HG03460 (cell line): Measurements from ENCODE around the gene HHAT.
"Not testable (repeated sequence)": the region's sequence is repeated elsewhere in the genome, so short reads cannot be mapped to it uniquely, and the experiment has no call there.

Source experiments
- ATAC-seq: cut with Tn5 transposase; IDR thresholded peaks from one replicate; pipeline ENCODE4 v1.9.1; 2021; ENCODE audit not compliant: unreplicated experiment

HHAT gene

DNA sequence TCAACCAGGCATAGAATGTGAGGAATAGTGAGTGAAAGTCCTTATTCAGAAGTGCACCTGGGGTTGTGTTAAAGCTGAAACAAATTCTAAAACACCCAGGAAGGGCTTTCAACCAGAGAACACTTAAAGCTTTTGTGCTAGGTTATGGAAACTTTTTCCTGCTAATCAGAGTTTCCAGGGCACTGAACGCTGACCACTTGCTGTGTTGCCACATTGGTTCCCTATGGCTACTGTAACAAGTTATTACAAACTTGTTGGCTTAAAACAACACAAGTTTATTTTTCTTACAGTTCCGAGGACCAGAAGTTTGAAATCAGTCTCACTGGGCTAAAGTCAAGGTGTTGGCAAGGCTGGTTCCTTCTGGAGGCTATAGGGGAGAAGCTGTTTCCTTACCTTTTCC lies 300.6 kb downstream of the HHAT start:
- no peak for ATAC-seq

DNA sequence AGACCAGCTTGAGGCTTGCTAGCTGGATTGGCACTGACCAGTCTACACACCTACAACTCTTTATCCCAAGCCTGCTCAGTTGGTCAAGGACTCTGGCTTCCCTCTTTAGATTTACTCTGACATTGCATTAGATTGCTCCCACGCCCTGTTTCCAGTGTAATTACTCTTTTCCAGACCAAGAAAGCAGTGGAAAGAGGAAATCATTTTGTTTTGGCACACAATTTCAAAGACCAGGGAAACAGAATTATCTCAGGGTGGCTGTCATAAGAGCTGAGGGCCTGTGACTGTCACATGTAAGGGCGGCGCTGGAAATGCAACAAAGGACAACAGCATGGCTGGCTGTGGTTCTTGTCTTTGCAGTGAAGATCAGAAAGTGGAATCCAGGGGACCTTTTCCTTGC lies 302.7 kb downstream of the HHAT start:
- ATAC-seq, result no peak

DNA sequence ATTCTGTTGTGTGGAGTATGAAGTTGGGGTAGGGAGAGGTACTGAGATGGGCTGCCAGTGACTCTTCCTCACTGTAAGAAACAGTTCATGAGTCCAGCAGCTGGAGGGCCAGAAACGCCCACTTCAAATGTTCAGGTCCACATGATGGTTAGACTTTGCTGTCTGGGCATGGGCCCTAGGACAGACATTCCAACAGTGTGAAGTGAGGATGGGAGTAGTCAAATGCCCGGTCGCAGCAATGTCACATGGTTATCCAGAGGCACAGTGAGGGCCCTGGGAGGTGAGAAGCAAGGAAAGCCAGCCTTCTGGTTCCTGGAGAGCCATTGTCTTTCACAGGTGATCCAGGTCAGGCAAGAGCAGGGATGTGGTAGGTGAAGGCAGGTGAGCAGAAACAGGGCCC lies 304.4 kb downstream of the HHAT start:
- no peak for ATAC-seq

GRCh38 chr1:210633636-210634035 lies 304.9 kb downstream of the HHAT start:
- no peak for ATAC-seq

- ATAC-seq, result no peak
These were observed 306.4 kb downstream of the HHAT start for GRCh38 chr1:210635108-210635507.

GRCh38 chr1:210641582-210641981 lies 312.9 kb downstream of the HHAT start:
- ATAC-seq, result no peak

DNA sequence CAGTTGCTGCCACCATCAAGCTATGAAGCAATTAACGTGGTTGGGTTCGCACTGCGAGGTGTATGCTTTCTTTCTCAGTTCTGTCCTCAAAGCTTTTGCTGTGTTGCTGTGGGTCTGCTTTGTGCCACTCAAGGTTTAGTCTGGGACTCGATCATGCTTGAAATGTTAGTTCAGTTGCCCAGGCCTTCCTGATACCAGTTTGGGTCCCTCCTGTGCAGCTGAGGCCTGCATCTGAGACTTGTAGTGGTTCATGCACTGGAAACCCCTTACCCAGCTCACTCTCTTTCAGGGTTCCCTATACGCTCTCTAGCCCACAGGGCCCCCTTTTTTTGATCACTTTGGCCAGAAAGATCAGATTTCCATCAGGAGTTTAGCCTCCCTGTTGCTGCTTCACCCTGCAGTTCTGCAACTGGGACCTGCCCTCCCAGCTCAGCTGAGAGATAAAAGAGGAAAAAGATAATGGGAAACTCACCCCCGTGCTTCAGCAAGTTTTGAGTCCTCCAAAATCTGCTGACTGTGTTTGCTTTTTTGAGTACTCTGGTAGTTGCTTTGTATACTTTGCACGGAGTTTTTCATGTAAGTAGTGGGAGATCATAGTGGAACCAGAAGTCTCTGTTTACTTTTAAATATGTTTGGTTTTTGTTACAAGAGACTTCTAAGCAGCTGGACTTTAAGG lies 317.0 kb downstream of the HHAT start:
- no peak for ATAC-seq

- no peak for ATAC-seq
These were observed 317.5 kb downstream of the HHAT start for GRCh38 chr1:210646258-210646616.

DNA sequence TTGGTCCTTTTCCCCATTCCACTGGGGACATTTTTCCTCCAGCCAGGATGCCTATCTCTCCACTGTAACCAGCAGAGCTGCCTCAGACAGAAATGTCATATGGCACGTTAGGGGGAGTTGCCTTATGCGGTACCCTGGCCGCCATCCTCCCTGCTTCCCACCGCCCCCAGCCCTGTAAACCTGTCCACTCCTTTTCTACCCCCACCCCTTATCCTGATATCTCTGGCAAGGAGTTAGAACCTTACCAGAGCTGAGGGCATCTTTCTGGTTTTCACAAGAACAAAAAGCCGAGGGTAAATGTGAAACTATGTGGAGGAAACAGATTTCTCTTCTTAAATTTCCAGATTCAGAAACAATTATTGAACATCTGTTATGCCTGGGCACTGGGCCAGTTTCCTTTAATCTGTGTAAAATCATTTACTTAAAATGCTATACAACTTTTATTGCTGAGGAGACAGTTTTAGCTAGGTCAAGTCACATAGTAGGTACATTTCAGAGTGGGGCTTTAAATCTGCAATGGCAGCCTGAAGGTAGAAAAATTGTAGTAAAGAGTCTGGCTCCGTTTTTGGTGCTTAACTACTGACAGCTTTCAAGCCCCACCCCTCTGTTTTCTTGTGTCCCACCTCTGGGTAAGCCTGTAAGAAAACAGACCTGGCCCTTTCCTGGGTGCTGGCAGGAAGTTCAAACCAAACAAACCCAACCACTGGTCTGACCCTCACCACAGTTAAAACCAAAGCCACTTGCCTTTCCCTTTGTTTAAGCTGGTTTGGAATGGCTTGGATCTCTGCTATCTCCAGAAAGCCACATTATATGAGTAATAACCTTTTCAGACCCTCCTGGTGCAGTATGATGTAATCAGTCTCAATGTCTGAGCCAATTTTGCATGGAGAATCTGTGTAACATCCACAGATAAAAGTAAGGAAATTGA lies 319.0 kb downstream of the HHAT start:
- no peak for ATAC-seq

DNA sequence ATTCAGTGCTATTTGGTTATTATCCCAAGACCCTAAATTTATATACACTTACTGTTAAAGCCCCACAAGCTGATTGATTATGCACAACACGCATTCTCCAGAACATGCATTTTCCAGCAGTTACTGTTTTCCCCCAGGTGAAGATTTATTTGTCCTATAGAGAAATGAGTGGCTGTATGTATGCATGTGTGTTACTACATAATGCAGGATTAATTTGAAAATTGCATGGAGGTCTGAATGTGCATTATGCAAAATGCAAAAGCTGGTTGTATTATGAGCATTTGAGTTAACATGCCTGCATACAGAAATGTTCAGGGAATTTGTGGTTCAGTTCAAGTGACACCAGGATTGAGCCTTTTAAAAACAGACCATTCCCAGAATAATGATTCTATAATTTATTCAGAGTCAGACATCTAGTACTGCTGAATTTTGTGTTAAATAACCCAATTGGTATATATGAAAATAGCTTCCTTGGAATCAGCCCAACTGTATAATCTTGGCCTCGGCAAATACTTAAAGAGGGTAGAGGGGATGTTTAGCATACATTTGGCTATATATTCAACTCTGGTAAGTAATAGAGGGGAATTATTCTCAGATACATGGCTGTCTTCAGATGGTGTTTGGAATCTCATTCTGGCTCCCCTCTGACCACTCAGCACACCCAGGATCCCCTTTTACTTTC lies 320.0 kb downstream of the HHAT start:
- no peak for ATAC-seq

- ATAC-seq, result no peak
These were observed 321.7 kb downstream of the HHAT start for GRCh38 chr1:210650403-210650802.

- ATAC-seq, result no peak
These were observed 323.7 kb downstream of the HHAT start for GRCh38 chr1:210652329-210652954.

DNA sequence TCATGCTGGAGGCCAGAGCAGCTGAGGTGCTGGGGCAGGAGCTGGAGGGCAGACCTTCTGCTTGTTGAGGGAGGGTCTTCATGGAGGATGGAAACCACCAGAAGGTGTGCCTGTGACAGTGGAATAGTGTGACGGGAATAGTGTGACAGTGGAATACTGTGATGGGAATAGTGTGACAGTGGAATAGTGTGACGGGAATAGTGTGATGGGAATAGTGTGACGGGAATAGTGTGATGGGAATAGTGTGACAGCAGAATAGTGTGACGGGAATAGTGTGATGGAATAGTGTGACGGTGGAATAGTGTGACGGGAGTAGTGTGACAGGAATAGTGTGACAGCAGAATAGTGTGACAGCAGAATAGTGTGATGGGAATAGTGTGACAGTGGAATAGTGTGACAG lies 325.1 kb downstream of the HHAT start:
- ATAC-seq, result no peak

DNA sequence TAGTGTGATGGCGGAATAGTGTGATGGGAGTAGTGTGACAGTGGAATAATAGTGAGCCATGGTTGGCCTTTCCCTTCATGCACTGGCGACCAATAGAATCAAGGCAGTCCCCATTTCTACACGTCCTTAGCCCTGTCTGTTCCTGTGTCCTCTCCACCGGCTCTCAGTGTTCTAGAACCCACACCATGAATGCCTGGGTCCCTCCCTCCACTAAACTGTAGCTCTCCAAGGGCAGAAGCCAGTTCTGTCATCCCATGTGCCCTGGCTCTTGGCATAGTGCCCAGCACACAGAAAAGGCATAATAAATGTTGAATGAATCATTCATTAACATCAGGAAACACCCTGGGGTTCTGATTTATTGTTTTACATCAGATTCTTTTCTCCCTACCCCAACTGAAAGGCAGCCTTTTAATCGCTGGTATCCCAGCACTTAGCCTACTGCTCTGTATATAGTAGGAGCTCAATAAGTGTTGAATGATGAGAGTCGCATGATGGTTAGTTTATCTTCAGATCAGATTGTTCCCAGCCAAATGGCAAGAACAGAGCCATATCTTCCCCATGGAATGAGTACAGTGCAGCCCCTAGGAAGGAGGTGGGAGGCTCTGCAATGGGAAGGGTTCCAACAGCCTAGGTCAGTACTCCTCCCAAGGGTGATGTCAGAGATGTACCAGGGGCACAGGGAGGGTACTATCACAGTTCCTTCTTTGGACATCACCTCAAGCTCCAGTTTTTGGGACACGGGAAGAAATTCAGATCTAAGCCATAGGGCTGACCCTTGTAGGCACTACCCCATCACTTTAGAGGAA lies 325.7 kb downstream of the HHAT start:
- ATAC-seq, result no peak

DNA sequence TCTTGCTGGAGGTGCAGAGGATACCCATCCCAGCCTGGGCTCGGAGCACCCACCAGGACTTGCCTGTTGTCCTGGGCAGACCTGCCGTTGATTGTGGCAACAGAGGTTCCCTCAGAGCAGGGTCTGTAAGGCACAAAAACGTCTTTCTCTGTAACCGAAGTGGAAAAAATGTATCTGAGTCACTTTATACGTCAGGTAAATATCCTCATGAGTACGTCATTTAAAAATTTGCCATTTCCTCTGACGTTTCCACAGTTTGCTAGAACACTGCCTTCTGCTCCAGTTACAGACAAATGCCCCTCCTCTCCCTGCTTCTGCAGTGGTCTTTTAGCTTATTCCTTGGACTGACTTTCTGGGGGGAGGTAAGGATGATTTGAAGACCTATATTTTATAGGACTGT lies 326.8 kb downstream of the HHAT start:
- ATAC-seq, result no peak

DNA sequence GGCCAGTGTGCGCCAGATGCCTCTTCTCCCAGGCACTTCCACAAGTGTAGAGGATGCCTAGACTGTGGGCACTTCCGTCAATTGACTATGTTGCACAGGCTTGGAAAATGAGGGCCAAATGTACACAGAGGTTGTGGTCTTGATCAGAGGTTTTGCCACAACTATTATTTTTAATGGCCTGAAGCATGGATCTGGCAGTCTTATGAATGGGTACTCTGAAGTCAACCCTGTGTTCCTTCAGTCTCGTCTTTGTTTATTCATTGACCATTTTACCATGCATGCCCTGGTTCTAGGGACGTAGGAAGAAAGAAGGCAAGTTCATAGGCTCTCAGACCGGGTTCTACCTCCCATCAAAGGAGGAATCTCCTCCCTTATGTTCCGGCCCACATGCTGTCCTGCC lies 329.1 kb downstream of the HHAT start:
- no peak for ATAC-seq

DNA sequence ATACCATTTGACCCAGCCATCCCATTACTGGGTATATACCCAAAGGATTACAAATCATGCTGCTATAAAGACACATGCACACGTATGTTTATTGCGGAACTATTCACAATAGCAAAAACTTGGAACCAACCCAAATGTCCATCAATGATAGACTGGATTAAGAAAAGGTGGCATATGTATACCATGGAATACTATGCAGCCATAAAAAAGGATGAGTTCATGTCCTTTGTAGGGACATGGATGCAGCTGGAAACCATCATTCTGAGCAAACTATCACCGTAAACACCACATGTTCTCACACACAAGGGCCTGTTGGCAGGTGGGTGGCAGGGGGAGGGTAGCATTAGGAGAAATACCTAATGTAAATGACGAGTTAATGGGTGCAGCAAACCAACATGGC lies 332.8 kb downstream of the HHAT start:
- ATAC-seq, result not testable (repeated sequence)

GRCh38 chr1:210662291-210663050 lies 333.8 kb downstream of the HHAT start:
- no peak for ATAC-seq

DNA sequence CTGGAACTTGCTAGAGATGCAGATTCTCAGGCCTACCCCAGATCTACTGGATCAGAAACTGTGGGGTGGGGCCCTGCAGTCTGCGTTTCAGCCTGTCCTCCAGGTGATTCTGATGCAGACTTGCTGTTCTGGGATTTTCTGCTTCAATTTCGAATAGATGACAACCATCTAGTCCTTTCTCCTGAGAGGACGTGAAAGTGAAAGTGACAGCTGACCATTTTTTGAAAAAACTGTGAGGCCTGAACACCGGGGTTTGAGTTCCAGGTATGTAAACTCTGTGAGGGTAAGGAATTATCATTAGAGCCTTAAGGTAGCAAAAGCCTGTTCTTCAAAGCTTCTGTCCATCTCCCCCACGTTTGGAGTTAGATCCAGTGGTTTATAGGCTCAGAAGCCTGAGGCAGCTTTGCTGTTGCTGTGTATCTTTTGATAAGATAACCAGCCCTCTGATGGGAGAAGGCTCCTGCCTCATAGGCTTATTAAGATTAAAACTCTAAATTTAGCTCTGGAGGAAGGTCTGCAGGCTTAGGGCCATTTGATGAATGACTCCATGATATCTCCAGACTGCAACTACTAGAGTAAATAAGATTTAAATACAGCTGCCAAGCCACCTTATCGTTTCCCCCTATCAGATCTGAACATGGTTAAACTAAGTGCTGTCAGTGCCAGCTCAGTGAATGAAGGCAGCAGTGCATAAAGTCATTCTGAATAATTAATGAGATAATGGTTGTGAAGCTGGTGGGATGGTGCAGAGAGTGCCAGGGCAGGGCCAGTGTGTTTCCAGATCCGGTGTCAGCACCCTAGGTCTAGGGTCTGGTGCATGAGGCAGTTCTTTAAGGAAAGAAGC lies 335.2 kb downstream of the HHAT start:
- no peak for ATAC-seq
